OCI-LY7 (cell line): ENCODE measurements around the gene LRBA. TPM values are rescaled to one million over a fixed set of nuclear protein-coding genes. Genes with fewer than 3 reads are reported as not detected.

ENCODE experiments used
- BruUV-seq: library from RNA; stranded (reverse); fragments of 400-500 nt; replicated peaks from 2 replicates; lab custom pipeline; 2021; lab: Mats Ljungman, UMichigan
- CTCF ChIA-PET: fragments of 300-600 bp; sonication (Branson Sonifier 250); formaldehyde crosslinking; loops from one replicate; lab custom pipeline; 2022; ENCODE audit warnings: antibody characterized with exemption; ENCODE audit not compliant: unreplicated experiment; lab: Charles Lee
- POLR2A ChIA-PET: fragments of 300-600 bp; sonication (Branson Sonifier 250); formaldehyde crosslinking; loops from one replicate; lab custom pipeline; 2022; ENCODE audit warnings: antibody characterized with exemption; lab: Charles Lee
- DNase-seq: peaks from one replicate; pipeline ENCODE4 v3.0.0-alpha.2; 2015; ENCODE audit warnings: low spot score
- H2AFZ ChIP-seq: fragments of 200-600 bp; sonication (generic), shearing (Covaris generic); 2 replicates; pipeline ENCODE4 v1.6.1; 2014; ENCODE audit warnings: mild to moderate bottlenecking, antibody characterized with exemption, low read length, moderate library complexity
- H3K27ac ChIP-seq: fragments of 200-600 bp; sonication (generic); 2 replicates; pipeline ENCODE4 v1.5.1; 2014; ENCODE audit warnings: mixed run types, low read depth, mild to moderate bottlenecking, moderate library complexity, low read length, inconsistent platforms; ENCODE audit not compliant: poor library complexity, severe bottlenecking
- H3K36me3 ChIP-seq: fragments of 200-600 bp; sonication (generic); 2 replicates; pipeline ENCODE4 v1.6.1; 2014; ENCODE audit warnings: mild to moderate bottlenecking, antibody characterized with exemption, low read length, moderate library complexity, mixed read lengths; ENCODE audit not compliant: insufficient read depth
- H3K4me1 ChIP-seq: fragments of 200-600 bp; sonication (generic); 2 replicates; pipeline ENCODE4 v1.5.1; 2014; ENCODE audit warnings: mild to moderate bottlenecking, low read length; ENCODE audit not compliant: insufficient read depth, poor library complexity, severe bottlenecking
- H3K4me2 ChIP-seq: fragments of 200-600 bp; sonication (generic); 2 replicates; pipeline ENCODE4 v1.6.1; 2014; ENCODE audit warnings: mild to moderate bottlenecking, low read length
- H3K4me3 ChIP-seq: fragments of 200-600 bp; sonication (generic); 2 replicates; pipeline ENCODE4 v1.5.1; 2014; ENCODE audit warnings: mild to moderate bottlenecking, low read depth, low read length; ENCODE audit not compliant: poor library complexity, severe bottlenecking
- H3K79me2 ChIP-seq: fragments of 200-600 bp; sonication (generic); 2 replicates; pipeline ENCODE4 v1.6.1; 2016; ENCODE audit warnings: low read depth, mild to moderate bottlenecking, low read length, moderate library complexity, mixed read lengths; ENCODE audit not compliant: insufficient read depth
- H3K9me2 ChIP-seq: fragments of 200-600 bp; sonication (generic); 2 replicates; pipeline ENCODE4 v1.6.1; 2016; ENCODE audit warnings: mild to moderate bottlenecking, low read length, mixed read lengths; ENCODE audit not compliant: insufficient read depth
- H3K9me3 ChIP-seq: fragments of 200-600 bp; sonication (generic); 2 replicates; pipeline ENCODE4 v1.6.1; 2014; ENCODE audit warnings: mild to moderate bottlenecking, mixed run types, low read length, mixed read lengths
- H4K20me1 ChIP-seq: fragments of 200-600 bp; sonication (generic); 2 replicates; pipeline ENCODE4 v1.6.1; 2014; ENCODE audit warnings: mild to moderate bottlenecking, antibody characterized with exemption, low read length, moderate library complexity, mixed read lengths; ENCODE audit not compliant: insufficient read depth
- CTCF ChIP-seq: fragments of 200-600 bp; sonication (generic); conservative IDR thresholded peaks from 2 replicates; pipeline ENCODE4 v1.5.1; 2014; ENCODE audit warnings: mild to moderate bottlenecking, antibody characterized with exemption, low read length, moderate library complexity, mixed read lengths
- EZH2phosphoT487 ChIP-seq: fragments of 200-600 bp; sonication (generic); IDR thresholded peaks from 2 replicates; pipeline ENCODE4 v1.6.1; 2018; ENCODE audit warnings: low read depth, borderline replicate concordance, mild to moderate bottlenecking, mixed run types, antibody characterized with exemption, low read length, moderate library complexity, mixed read lengths
- intact Hi-C: fragments of 100-400 bp; cut with micrococcal nuclease; formaldehyde crosslinking; loops from one replicate; pipeline ENCODE4 v1.10.0; 2022; ENCODE audit not compliant: unreplicated experiment
- total RNA-seq, 2 experiments: library from RNA; depleted of rRNA in 1 of 2; stranded (reverse); fragments of >200 nt in 1 of 2; shearing (Covaris generic) in 1 of 2; gene quantifications; 2 replicates each; pipeline ENCODE4 v1.2.3, GENCODE V29; 2014 to 2022

Gene LRBA
- total RNA-seq, 2 experiments from 2014 or later: 60.4 to 66.7 TPM

- CTCF ChIA-PET: no interaction called here
- BruUV-seq: no TSS peak
- H3K9me2 ChIP-seq: no peaks in the 10 kb centered on the region
- no peak overlapping the region for H2AFZ ChIP-seq
- DNase-seq: no peak
- no peak overlapping the region for H3K4me2 ChIP-seq
- intact Hi-C loops: no loop called here
- no peaks in the 10 kb centered on the region for H3K36me3 ChIP-seq
- no peaks in the 10 kb centered on the region for H4K20me1 ChIP-seq
- H3K9me3 ChIP-seq: no peaks in the 10 kb centered on the region
- POLR2A ChIA-PET: interaction anchor here (0.6 kb wide), 1 partner anchor 8 kb away, joined by 3 read pairs; no protein-coding TSS in a partner anchor
- H3K27ac ChIP-seq: no peak overlapping the region
- TF ChIP-seq EZH2phosphoT487 (no peak), CTCF (no peak)
- H3K4me3 ChIP-seq: no peak overlapping the region
- H3K4me1 ChIP-seq: no peaks in the 10 kb centered on the region
- H3K79me2 ChIP-seq: no peaks in the 10 kb centered on the region
These were observed 245.2 kb downstream of the LRBA start for GRCh38 chr4:150769845-150770244.

GRCh38 chr4:150769248-150769647 lies 245.8 kb downstream of the LRBA start:
- ChIA-PET CTCF (no interaction called here), POLR2A (no interaction called here)
- TF ChIP-seq CTCF (no peak), EZH2phosphoT487 (no peak)
- Histone ChIP-seq H3K9me2 (no peaks in the 10 kb centered on the region), H3K27ac (no peak overlapping the region), H3K4me1 (no peaks in the 10 kb centered on the region), H3K9me3 (no peaks in the 10 kb centered on the region), H3K36me3 (no peaks in the 10 kb centered on the region), H3K4me2 (no peak overlapping the region), H4K20me1 (no peaks in the 10 kb centered on the region), H3K79me2 (no peaks in the 10 kb centered on the region), H2AFZ (no peak overlapping the region), H3K4me3 (no peak overlapping the region)
- DNase-seq: no peak
- intact Hi-C loops: no loop called here
- no TSS peak for BruUV-seq

DNA sequence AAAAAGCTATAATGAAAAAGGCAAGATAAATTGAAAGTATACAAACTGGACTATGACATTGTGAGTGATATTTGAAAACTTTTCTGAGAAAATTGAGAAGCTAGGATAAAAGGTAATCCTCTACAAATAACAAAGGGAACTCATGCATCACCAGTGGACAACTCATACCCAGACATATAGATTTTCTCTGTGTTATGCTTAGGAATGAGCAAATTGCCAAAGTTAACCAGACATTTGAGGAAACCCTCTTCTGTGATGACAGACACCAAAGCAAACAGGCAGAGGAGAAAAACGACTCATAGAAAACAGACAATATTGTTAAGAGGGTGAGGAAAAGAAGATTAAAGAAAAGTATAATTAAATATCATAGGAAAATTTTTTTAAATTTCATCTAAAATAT lies 246.6 kb downstream of the LRBA start:
- Histone ChIP-seq H3K4me1 (no peaks in the 10 kb centered on the region), H3K9me2 (no peaks in the 10 kb centered on the region), H3K9me3 (no peaks in the 10 kb centered on the region), H4K20me1 (no peaks in the 10 kb centered on the region), H3K79me2 (no peaks in the 10 kb centered on the region), H3K4me3 (no peak overlapping the region), H3K4me2 (no peak overlapping the region), H2AFZ (no peak overlapping the region), H3K36me3 (no peaks in the 10 kb centered on the region), H3K27ac (no peak overlapping the region)
- TF ChIP-seq CTCF (no peak), EZH2phosphoT487 (no peak)
- no TSS peak for BruUV-seq
- CTCF ChIA-PET: no interaction called here
- POLR2A ChIA-PET: interaction anchor here (0.6 to 0.8 kb wide), 2 partner anchors 18 to 1323 kb away, joined by 3 to 5 read pairs; no protein-coding TSS in a partner anchor
- intact Hi-C loops: no loop called here
- no peak for DNase-seq
